Keratinocyte (primary cell): Measurements from ENCODE around the gene STX5. TPM values are rescaled to one million over a fixed set of nuclear protein-coding genes. Genes with fewer than 3 reads are reported as not detected.

ENCODE experiments used
- DNase-seq: peaks from one replicate; pipeline ENCODE4 v3.0.0-alpha.2; 2011; ENCODE audit warnings: low read depth, missing footprints, low spot score
- FAIRE-seq: peaks from 2 replicates; lab custom pipeline; 2011; peaks lifted over from hg19 to GRCh38; lab: Jason Lieb, UNC
- H2AFZ ChIP-seq: 2 replicates; pipeline ENCODE4 v1.6.0; 2012; ENCODE audit warnings: low read length, control low read depth, inconsistent platforms; ENCODE audit not compliant: control insufficient read depth
- H3K27ac ChIP-seq: 2 replicates; pipeline ENCODE4 v1.5.1; 2011; ENCODE audit warnings: low read length; ENCODE audit not compliant: control insufficient read depth, insufficient read depth
- H3K27me3 ChIP-seq: 3 replicates; pipeline ENCODE4 v1.6.0; 2011; ENCODE audit warnings: low read length; ENCODE audit not compliant: control insufficient read depth, insufficient read depth; ENCODE audit errors: extremely low read depth
- H3K36me3 ChIP-seq, 2 experiments: 2 replicates in 1 of 2; 3 replicates in 1 of 2; pipeline ENCODE4 v1.5.1; 2011; ENCODE audit warnings: low read length in 2 of 2, mild to moderate bottlenecking in 1 of 2; ENCODE audit not compliant: control insufficient read depth in 2 of 2, insufficient read depth in 2 of 2; ENCODE audit errors: extremely low read depth in 1 of 2
- H3K4me1 ChIP-seq: 3 replicates; pipeline ENCODE4 v1.5.1; 2011; ENCODE audit warnings: low read length; ENCODE audit not compliant: control insufficient read depth, insufficient read depth; ENCODE audit errors: extremely low read depth
- H3K4me2 ChIP-seq: 3 replicates; pipeline ENCODE4 v1.6.0; 2011; ENCODE audit warnings: low read depth, low read length; ENCODE audit not compliant: control insufficient read depth, insufficient read depth; ENCODE audit errors: extremely low read depth
- H3K4me3 ChIP-seq, 3 experiments: fragments of 200-600 bp in 1 of 3; sonication (generic) in 1 of 3; 2 replicates in 2 of 3; 3 replicates in 1 of 3; pipeline ENCODE4 v1.5.1; 2011 to 2016; ENCODE audit warnings: low read length in 3 of 3, mild to moderate bottlenecking in 3 of 3, control low read depth in 2 of 3, inconsistent platforms in 1 of 3, low read depth in 1 of 3, mixed read lengths in 1 of 3, mixed run types in 1 of 3, moderate library complexity in 1 of 3; ENCODE audit not compliant: control insufficient read depth in 2 of 3, insufficient read depth in 2 of 3; ENCODE audit errors: extremely low read depth in 1 of 3
- H3K79me2 ChIP-seq: 2 replicates; pipeline ENCODE4 v1.6.0; 2012; ENCODE audit warnings: low read length; ENCODE audit not compliant: control insufficient read depth, insufficient read depth
- H3K9ac ChIP-seq: 3 replicates; pipeline ENCODE4 v1.6.0; 2011; ENCODE audit warnings: low read length; ENCODE audit not compliant: control insufficient read depth, insufficient read depth; ENCODE audit errors: extremely low read depth
- H3K9me1 ChIP-seq: 3 replicates; pipeline ENCODE4 v1.6.0; 2011; ENCODE audit warnings: low read length; ENCODE audit not compliant: control insufficient read depth, insufficient read depth; ENCODE audit errors: extremely low read depth
- H3K9me3 ChIP-seq: 2 replicates; pipeline ENCODE4 v1.5.1; 2012; ENCODE audit warnings: low read depth, low read length; ENCODE audit not compliant: control insufficient read depth
- H4K20me1 ChIP-seq: 3 replicates; pipeline ENCODE4 v1.6.0; 2011; ENCODE audit warnings: low read length; ENCODE audit not compliant: control insufficient read depth, insufficient read depth; ENCODE audit errors: extremely low read depth
- CTCF ChIP-seq, 3 experiments: IDR thresholded peaks in 1 of 3; conservative IDR thresholded peaks in 1 of 3; optimal IDR thresholded peaks in 1 of 3; 2 replicates in 2 of 3; 3 replicates in 1 of 3; pipeline versions ENCODE3 to v1.5.1; 2011; ENCODE audit warnings: low read length in 3 of 3, mild to moderate bottlenecking in 3 of 3, moderate library complexity in 2 of 3, control low read depth in 1 of 3, inconsistent platforms in 1 of 3; ENCODE audit not compliant: insufficient read depth in 2 of 3; ENCODE audit errors: extremely low read depth in 1 of 3
- EZH2 ChIP-seq: IDR thresholded peaks from one replicate; pipeline ENCODE4 v1.6.1; 2012; ENCODE audit warnings: inconsistent platforms, mild to moderate bottlenecking, low read length, moderate library complexity
- dilution Hi-C: fragments of 300-500 bp; cut with MboI; formaldehyde crosslinking; loops from one replicate; pipeline ENCODE4 v1.7.0; 2020; ENCODE audit warnings: low sequenced_read_pairs; ENCODE audit not compliant: extremely low pct_ligation_motif_present
- polyA plus RNA-seq, 5 experiments: library from polyadenylated mRNA; depleted of rRNA in 3 of 5; stranded (reverse) in 3 of 5; stranded (forward) in 1 of 5; unstranded in 1 of 5; fragments of >200 nt; gene quantifications; 1 replicate in 1 of 5; 2 replicates in 3 of 5; 3 replicates in 1 of 5; pipeline versions ENCODE4 v1.2.1 to v1.2.3, GENCODE V29; 2011 to 2012; ENCODE audit warnings: missing spikeins in 2 of 5, low read depth in 1 of 5, low replicate concordance in 1 of 5
- small RNA-seq, 3 experiments: library from RNA; depleted of rRNA; stranded (forward); fragments of <200 nt; gene quantifications; one replicate each; pipeline ENCODE3, GENCODE V24; 2012; ENCODE audit warnings: low read depth in 3 of 3, low replicate concordance in 1 of 3; ENCODE audit not compliant: insufficient read length in 3 of 3

Gene STX5
- polyA plus RNA-seq, 1 donor (not counting 4 experiments of a cell fraction or from before 2014, with no cell fraction given), result 20.4 TPM

- peaks cover 16% of the 10 kb centered on the region for H3K79me2 ChIP-seq
- peaks cover 20% of the 10 kb centered on the region for H3K4me1 ChIP-seq
- no peak for TF ChIP-seq CTCF (optimal IDR thresholded peaks at IDR 0.05 in 1 of 3, IDR thresholded peaks at IDR 0.05 in 1 of 3, conservative IDR thresholded peaks at IDR 0.05 in 1 of 3; ENCODE audit: extremely low read depth in 1 of 3, insufficient read depth in 2 of 3, low read length in 3 of 3)
- no peak for TF ChIP-seq EZH2
- peaks cover 2% of the 10 kb centered on the region in 2 experiments for H3K36me3 ChIP-seq
- no peak overlapping the region for H3K4me3 ChIP-seq
- no peaks in the 10 kb centered on the region for H4K20me1 ChIP-seq
- no peak overlapping the region for H3K27ac ChIP-seq
- no peak overlapping the region for H3K9ac ChIP-seq
- no peak overlapping the region for H2AFZ ChIP-seq
- dilution Hi-C loops, result no loop called here
- FAIRE-seq (no peak), DNase-seq (no peak)
- no peaks in the 10 kb centered on the region for H3K9me3 ChIP-seq
- H3K4me2 ChIP-seq, result no peak overlapping the region
- peaks cover 2% of the 10 kb centered on the region for H3K9me1 ChIP-seq
- H3K27me3 ChIP-seq, result no peaks in the 10 kb centered on the region
Measured at GRCh38 chr11:62757846-62758788, 73.7 kb downstream of the STX5 start.

Small RNA genes within 50 kb of the gene (small RNA-seq; reads per million reads assigned to genes)
- 0.07 to 2.3 (median 1.3) reads per million in 3 experiments for gene MIR6514
- 0 reads per million in 3 experiments for gene RF00099
- gene RNU6-118P, result 0 to 0.25 (median 0) reads per million in 3 experiments
- 0 reads per million in 3 experiments for gene SNORD22
- gene SNORD26, result 0 reads per million in 3 experiments
- gene SNORD27, result 0 reads per million in 3 experiments
- gene SNORD28, result 0 reads per million in 3 experiments
- 228 to 10,805 (median 7,663) reads per million in 3 experiments for gene SNORD30

Other genes starting within 250 kb of the STX5 start
- gene TUT1, start 240.5 kb downstream of the STX5 start, polyA plus RNA-seq, result 10.1 to 12.3 TPM (median 10.5 TPM) in 3 replicates
- gene MTA2, start 230.2 kb downstream of the STX5 start, polyA plus RNA-seq, result 29.4 to 44.3 TPM (median 39.7 TPM) in 3 replicates
- 13.6 to 15.1 TPM (median 13.6 TPM) in 3 replicates for gene EML3, start 219.3 kb downstream of the STX5 start, polyA plus RNA-seq
- gene ROM1, start 218.8 kb downstream of the STX5 start, polyA plus RNA-seq, result 1.0 to 1.9 TPM (median 1.5 TPM) in 3 replicates
- gene B3GAT3, start 210.1 kb downstream of the STX5 start, polyA plus RNA-seq, result 15.1 to 28.2 TPM (median 17.7 TPM) in 3 replicates
- 153 to 211 TPM (median 176 TPM) in 3 replicates for gene GANAB, start 185.4 kb downstream of the STX5 start, polyA plus RNA-seq
- 7.7 to 21.1 TPM (median 8.0 TPM) in 3 replicates for gene INTS5, start 178.7 kb downstream of the STX5 start, polyA plus RNA-seq
- 58.9 to 81.5 TPM (median 76.5 TPM) in 3 replicates for gene C11orf98, start 166.8 kb downstream of the STX5 start, polyA plus RNA-seq
- gene CSKMT, start 166.7 kb downstream of the STX5 start, polyA plus RNA-seq, result 4.0 to 4.5 TPM (median 4.2 TPM) in 3 replicates
- 8.3 to 11.7 TPM (median 8.6 TPM) in 3 replicates for gene UQCC3, start 160.4 kb downstream of the STX5 start, polyA plus RNA-seq
- 3.8 to 5.3 TPM (median 4.9 TPM) in 3 replicates for gene LBHD1, start 159.8 kb downstream of the STX5 start, polyA plus RNA-seq
- gene UBXN1, start 153.0 kb downstream of the STX5 start, polyA plus RNA-seq, result 45.9 to 72.5 TPM (median 58.5 TPM) in 3 replicates
- 0.08 TPM in 3 replicates for gene LRRN4CL, start 142.5 kb downstream of the STX5 start, polyA plus RNA-seq
- 21.9 to 50.5 TPM (median 38.6 TPM) in 3 replicates for gene BSCL2, start 124.6 kb downstream of the STX5 start, polyA plus RNA-seq
- not detected in 3 replicates for gene GNG3, start 124.4 kb downstream of the STX5 start, polyA plus RNA-seq
- 17.2 to 29.0 TPM (median 20.3 TPM) in 3 replicates for gene HNRNPUL2, start 104.6 kb downstream of the STX5 start, polyA plus RNA-seq
- gene TTC9C, start 103.6 kb downstream of the STX5 start, polyA plus RNA-seq, result 14.7 to 26.1 TPM (median 23.8 TPM) in 3 replicates
- 3.4 to 7.2 TPM (median 4.0 TPM) in 3 replicates for gene ZBTB3, start 77.9 kb downstream of the STX5 start, polyA plus RNA-seq
- 145 to 166 TPM (median 151 TPM) in 3 replicates for gene POLR2G, start 70.5 kb downstream of the STX5 start, polyA plus RNA-seq
- gene TAF6L, start 60.7 kb downstream of the STX5 start, polyA plus RNA-seq, result 14.7 to 16.1 TPM (median 14.8 TPM) in 3 replicates
- gene TMEM179B, start 44.6 kb downstream of the STX5 start, polyA plus RNA-seq, result 35.4 to 76.4 TPM (median 38.6 TPM) in 3 replicates
- 11.0 to 15.6 TPM (median 11.8 TPM) in 3 replicates for gene TMEM223, start 40.0 kb downstream of the STX5 start, polyA plus RNA-seq
- 22.8 to 51.2 TPM (median 25.3 TPM) in 3 replicates for gene NXF1, start 26.6 kb downstream of the STX5 start, polyA plus RNA-seq
- gene TEX54, start 790 bp upstream of the STX5 start, polyA plus RNA-seq, result not detected in 3 replicates
- 44.5 to 48.1 TPM (median 47.7 TPM) in 3 replicates for gene WDR74, start 7.5 kb upstream of the STX5 start, polyA plus RNA-seq
- gene SLC3A2, start 48.8 kb upstream of the STX5 start, polyA plus RNA-seq, result 469 to 552 TPM (median 521 TPM) in 3 replicates
- not detected in 3 replicates for gene CHRM1, start 89.3 kb upstream of the STX5 start, polyA plus RNA-seq
- not detected in 3 replicates for gene SLC22A6, start 152.9 kb upstream of the STX5 start, polyA plus RNA-seq
- not detected in 3 replicates for gene SLC22A8, start 183.8 kb upstream of the STX5 start, polyA plus RNA-seq